Measurements from ENCODE around the gene DNER.
A peak's percentile ranks its signal among the peaks of the same experiment; 100 is the strongest.

The DNER gene

DNA sequence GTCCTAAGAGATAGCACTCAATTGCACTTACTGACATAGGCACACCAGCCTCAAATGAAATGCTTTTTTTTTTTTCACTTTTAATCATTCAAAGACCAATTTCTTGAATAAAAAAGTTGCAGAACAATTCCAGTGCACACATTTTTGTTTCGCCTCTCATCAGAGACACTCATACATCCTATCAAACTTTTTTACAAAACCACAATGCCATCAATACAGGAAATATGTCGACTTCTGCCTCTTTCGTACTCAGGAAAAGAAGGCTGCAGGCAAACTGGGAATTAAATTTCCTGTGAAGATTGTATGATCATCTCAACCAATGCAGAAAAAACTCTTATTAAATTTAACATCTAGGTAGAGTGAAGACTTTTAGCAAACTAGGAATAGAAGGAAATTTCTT, 112.4 kb downstream of the DNER start:
- no peak for TF ChIP-seq POLR2A (IDR thresholded peaks at IDR 0.05; ENCODE audit: low read depth, low read length)
- no peak for DNase-seq (ENCODE audit: insufficient read length, low spot score)
- peak; percentile 98 for FAIRE-seq

DNA sequence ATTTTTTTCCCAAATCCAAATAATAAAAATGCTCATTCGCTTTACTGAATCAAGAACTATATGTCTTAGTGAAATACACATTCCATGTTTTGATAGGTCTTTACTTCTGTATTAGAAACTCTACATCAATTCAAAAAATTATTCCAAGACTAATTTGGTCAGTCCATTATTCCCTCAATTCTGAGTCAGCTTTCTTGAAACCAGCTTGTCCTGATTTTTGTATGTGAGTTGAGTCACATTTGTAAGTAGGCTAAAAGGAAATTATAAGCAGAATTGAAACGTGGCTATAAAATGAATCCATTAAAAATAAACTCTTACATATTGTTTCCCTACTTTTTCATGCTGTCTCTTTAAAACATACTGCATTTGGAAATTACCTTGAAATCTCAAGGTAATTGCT, 113.0 kb downstream of the DNER start:
- FAIRE-seq (no peak), DNase-seq (ENCODE audit: insufficient read length, low spot score) (no peak)
- no peak for TF ChIP-seq POLR2A (IDR thresholded peaks at IDR 0.05; ENCODE audit: low read depth, low read length)

GRCh38 chr2:229598227-229598626, 116.1 kb downstream of the DNER start:
- FAIRE-seq = peak; percentile 53
- no peak for TF ChIP-seq POLR2A (IDR thresholded peaks at IDR 0.05; ENCODE audit: low read depth, low read length)
- no peak for DNase-seq (ENCODE audit: insufficient read length, low spot score)

GRCh38 chr2:229596796-229597195, 117.6 kb downstream of the DNER start:
- DNase-seq (ENCODE audit: insufficient read length, low spot score) (no peak), FAIRE-seq (peak; percentile 69)
- no peak for TF ChIP-seq POLR2A (IDR thresholded peaks at IDR 0.05; ENCODE audit: low read depth, low read length)

- DNase-seq (ENCODE audit: insufficient read length, low spot score) (no peak), FAIRE-seq (no peak)
These were observed 122.7 kb downstream of the DNER start for GRCh38 chr2:229591611-229592010.

DNA sequence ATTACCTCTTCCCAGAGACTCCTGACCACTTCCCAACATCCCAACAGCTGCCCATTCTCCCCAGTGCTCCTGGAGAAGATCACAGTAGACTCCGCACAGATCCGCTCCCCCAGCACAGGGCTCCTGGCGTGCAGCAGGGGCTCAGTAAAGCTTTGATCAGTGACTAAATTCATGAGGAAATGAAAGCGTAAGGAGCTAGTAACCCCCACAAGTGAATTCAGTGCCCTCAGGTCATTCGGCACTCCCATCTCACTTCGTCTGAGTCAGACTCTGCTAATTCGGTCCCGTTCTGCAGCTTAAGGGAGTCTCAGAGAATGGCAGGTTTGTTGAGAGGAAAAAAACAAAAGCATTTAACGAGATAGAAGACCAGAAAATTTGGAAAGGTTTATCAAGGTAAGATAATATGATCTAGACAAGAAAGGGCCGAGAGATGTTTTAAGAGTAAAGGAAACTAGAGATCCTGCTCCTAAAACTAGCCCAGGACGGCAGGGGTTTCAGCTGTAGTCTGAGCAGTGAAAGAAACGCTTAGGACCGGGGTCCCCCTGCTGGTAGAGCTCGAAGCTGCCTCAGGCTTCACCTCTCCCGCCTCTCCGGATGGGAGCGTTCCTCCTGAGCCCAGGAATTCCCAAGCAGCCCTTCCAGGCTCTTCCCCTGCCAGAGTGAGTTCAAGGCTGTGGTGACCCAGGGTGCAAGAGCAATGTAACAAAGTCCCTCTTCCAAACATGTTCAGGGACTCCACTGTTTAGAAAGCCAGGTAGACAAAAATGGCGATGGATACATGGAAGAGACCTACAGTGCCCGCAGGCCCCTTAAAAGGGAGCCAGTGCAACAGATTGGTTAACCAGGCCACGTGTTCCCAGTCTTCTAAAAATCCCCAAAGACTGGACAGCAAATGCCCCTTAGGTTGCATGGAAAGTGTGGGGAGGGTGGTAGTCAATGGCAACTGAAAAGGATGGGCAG, 127.3 kb downstream of the DNER start:
- DNase-seq (ENCODE audit: insufficient read length, low spot score) = peak; percentile 79
- no peak for TF ChIP-seq POLR2A (IDR thresholded peaks at IDR 0.05; ENCODE audit: low read depth, low read length)
- peak; percentile 97 for FAIRE-seq

More at GRCh38 chr2:229591611-229592010, 122.7 kb downstream of the DNER start:
- TF ChIP-seq POLR2A (IDR thresholded peaks at IDR 0.05; ENCODE audit: low read depth, low read length) = no peak

- TF ChIP-seq POLR2A (IDR thresholded peaks at IDR 0.05; ENCODE audit: low read depth, low read length) = no peak
- peak; percentile 42 for DNase-seq (ENCODE audit: insufficient read length, low spot score)
- peak; percentile 97 for FAIRE-seq
These were observed 128.3 kb downstream of the DNER start for GRCh38 chr2:229586012-229586411.

GRCh38 chr2:229582151-229582550, 132.2 kb downstream of the DNER start:
- no peak for DNase-seq (ENCODE audit: insufficient read length, low spot score)
- no peak for TF ChIP-seq POLR2A (IDR thresholded peaks at IDR 0.05; ENCODE audit: low read depth, low read length)
- no peak for FAIRE-seq

DNA sequence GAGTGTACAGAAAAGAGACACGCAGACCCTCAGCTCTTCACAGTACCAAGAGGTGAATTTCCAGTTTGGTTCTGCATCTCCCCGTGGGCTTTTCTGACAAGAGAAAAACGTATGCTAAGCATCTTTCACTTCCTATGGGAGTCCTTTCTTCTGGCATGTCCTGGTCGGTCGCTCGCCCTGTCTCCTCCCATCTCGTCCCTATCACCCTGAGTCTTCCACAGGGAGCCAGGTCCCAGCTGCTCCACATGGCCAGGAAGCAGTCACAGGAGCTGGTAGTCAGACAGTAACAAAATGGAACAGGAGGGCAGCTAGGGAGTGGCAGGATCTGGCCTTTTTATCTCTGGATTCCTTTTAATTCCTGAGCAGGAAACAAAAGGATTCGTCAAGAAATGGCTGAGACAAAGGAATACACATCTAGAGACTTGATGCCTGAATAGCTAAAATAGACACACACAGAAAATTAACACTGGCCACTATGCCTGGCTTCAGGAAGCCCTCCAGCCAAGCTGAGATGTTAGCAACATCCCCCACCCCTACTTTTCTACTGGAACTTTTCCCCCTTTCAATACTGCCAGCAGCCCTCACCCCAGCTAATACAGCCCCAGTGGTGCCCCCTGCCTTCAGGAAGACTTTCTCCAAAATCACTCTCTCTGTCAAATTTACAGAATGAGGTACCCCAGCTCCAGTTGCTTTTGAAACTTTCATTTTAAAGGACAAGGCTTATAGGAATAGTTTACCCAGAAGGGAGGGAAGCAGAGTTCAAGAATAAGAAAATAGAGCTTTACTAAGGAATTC, 136.1 kb downstream of the DNER start:
- TF ChIP-seq POLR2A (IDR thresholded peaks at IDR 0.05; ENCODE audit: low read depth, low read length) = no peak
- FAIRE-seq (peak; percentile 55), DNase-seq (ENCODE audit: insufficient read length, low spot score) (no peak)

- DNase-seq (ENCODE audit: insufficient read length, low spot score) (no peak), FAIRE-seq (no peak)
- TF ChIP-seq POLR2A (IDR thresholded peaks at IDR 0.05; ENCODE audit: low read depth, low read length) = no peak
These were observed 138.6 kb downstream of the DNER start for GRCh38 chr2:229575569-229576315.

- DNase-seq (ENCODE audit: insufficient read length, low spot score) = no peak
- TF ChIP-seq POLR2A (IDR thresholded peaks at IDR 0.05; ENCODE audit: low read depth, low read length) = no peak
- FAIRE-seq = no peak
These were observed 141.7 kb downstream of the DNER start for GRCh38 chr2:229572507-229573271.

DNA sequence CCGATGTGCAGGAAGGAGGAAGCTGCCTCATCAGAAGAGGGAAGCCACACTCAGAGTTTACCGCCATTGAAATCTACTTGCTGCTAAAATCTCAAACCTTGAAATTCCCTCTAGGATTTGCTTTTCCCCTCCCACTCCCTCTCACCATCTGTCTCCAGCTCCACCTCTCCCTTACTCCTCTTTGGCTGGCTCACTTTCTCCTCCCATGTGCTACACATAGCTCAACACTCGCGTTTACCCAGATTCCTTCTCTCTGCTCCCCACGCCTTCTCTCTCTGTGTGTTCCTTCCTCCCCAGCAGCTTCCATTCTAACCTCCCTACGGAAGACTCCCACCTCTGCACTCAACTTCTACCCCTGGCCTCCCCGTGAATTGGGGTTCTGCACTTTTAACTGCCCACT, 143.1 kb downstream of the DNER start:
- FAIRE-seq = no peak
- no peak for DNase-seq (ENCODE audit: insufficient read length, low spot score)
- no peak for TF ChIP-seq POLR2A (IDR thresholded peaks at IDR 0.05; ENCODE audit: low read depth, low read length)

DNA sequence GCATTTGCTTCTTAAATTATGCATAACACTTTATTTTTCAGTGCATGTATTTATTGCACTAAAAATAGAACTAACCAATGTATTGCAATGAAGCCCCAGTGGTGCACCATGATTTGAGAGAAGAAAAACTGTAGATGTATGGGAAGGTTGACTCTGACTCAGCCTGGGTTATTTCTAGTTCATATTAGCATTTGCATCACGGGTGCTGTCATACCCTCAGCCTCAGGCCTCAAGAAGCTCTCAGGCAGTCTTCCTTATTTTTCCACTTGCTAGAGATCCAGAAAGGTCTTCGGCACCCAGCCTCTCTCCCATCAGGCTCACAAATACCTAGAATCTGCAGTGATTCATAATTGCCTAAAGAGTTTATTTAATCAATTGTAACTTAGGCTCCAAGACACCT, 148.0 kb downstream of the DNER start:
- DNase-seq (ENCODE audit: insufficient read length, low spot score) (no peak), FAIRE-seq (no peak)
- TF ChIP-seq POLR2A (IDR thresholded peaks at IDR 0.05; ENCODE audit: low read depth, low read length) = no peak

All from H54 (cell line).